Spinal cord (tissue), 10 donors: ENCODE measurements around the gene NTMT1. TPM values are rescaled to one million over a fixed set of nuclear protein-coding genes. Genes with fewer than 3 reads are reported as not detected.

Experiments
- DNase-seq, 6 donors: peaks; one replicate each; pipeline versions ENCODE4 v3.0.0 to v3.0.0-alpha.2; 2013 to 2015; ENCODE audit warnings: low spot score in 6 of 6, low read depth in 4 of 6
- H3K27ac ChIP-seq: one replicate; pipeline ENCODE4 v1.5.1; 2013; ENCODE audit warnings: low read depth, low read length, control low read depth
- H3K27me3 ChIP-seq: one replicate; pipeline ENCODE4 v1.6.1; 2013; ENCODE audit warnings: low read length; ENCODE audit not compliant: control insufficient read depth, insufficient read depth
- H3K36me3 ChIP-seq: one replicate; pipeline ENCODE4 v1.6.1; 2013; ENCODE audit warnings: low read length; ENCODE audit not compliant: control insufficient read depth, insufficient read depth
- H3K4me1 ChIP-seq: one replicate; pipeline ENCODE4 v1.6.1; 2013; ENCODE audit warnings: low read length; ENCODE audit not compliant: control insufficient read depth, insufficient read depth
- H3K4me3 ChIP-seq: one replicate; pipeline ENCODE4 v1.5.1; 2013; ENCODE audit warnings: low read depth, low read length, control low read depth
- H3K9me3 ChIP-seq: one replicate; pipeline ENCODE4 v1.6.1; 2013; ENCODE audit warnings: low read length; ENCODE audit not compliant: control insufficient read depth, insufficient read depth
- WGBS: methylation state at CpG from one replicate; pipeline ENCODE4 v1.1.5; 2013; ENCODE audit warnings: missing lambda C conversion rate; ENCODE audit not compliant: insufficient coverage; 5-methylcytosine and 5-hydroxymethylcytosine counted together
- long read RNA-seq, 4 donors: transcript quantifications; one replicate each; lab custom pipeline, GENCODE V29; 2026
- polyA plus RNA-seq, 2 donors: library from polyadenylated mRNA; unstranded; fragments of 120-200 nt; gene quantifications; one replicate each; pipeline ENCODE4 v1.2.1, GENCODE V29; 2013; ENCODE audit not compliant: insufficient read length in 2 of 2
- total RNA-seq, 2 donors: library from RNA; depleted of rRNA in 1 of 2; stranded (reverse); fragments of 120-200 nt in 1 of 2; fragments of >200 nt in 1 of 2; gene quantifications; one replicate each; pipeline versions ENCODE4 v1.2.3 to v1.2.4, GENCODE V29; 2013 to 2014
- donor health status: healthy.

NTMT1 gene
- 10 to 100 TPM; 15.9 to 26.0 TPM for total RNA-seq
- 10 to 100 TPM; 38.9 to 39.9 TPM for polyA plus RNA-seq
- long read RNA-seq, donor 1, transcript NTMT1-206 (4 exons, 576 nt) = minor isoform, 5 of 18 reads
- long read RNA-seq, donor 1, transcript NTMT1-203 (4 exons, 1,315 nt) = major isoform, 7 of 18 reads
- long read RNA-seq, donor 1, transcript NTMT1-202 (4 exons, 741 nt) = minor isoform, 5 of 18 reads
- long read RNA-seq, donor 1, partial matches to known transcripts = 0 of 18 reads
- long read RNA-seq, donor 1, other reads (novel, unspliced or antisense) = 0 of 18 reads
- long read RNA-seq, donor 2, partial matches to known transcripts = 0 of 4 reads
- long read RNA-seq, donor 2, other reads (novel, unspliced or antisense) = 0 of 4 reads
- long read RNA-seq, donor 3, transcript NTMT1-202 (4 exons, 741 nt) = major isoform, 6 of 15 reads
- long read RNA-seq, donor 3, transcript NTMT1-203 (4 exons, 1,315 nt) = major isoform, 6 of 15 reads
- long read RNA-seq, donor 3, partial matches to known transcripts = 0 of 15 reads
- long read RNA-seq, donor 3, other reads (novel, unspliced or antisense) = 0 of 15 reads
- long read RNA-seq, donor 4, transcript NTMT1-206 (4 exons, 576 nt) = minor isoform, 5 of 25 reads
- long read RNA-seq, donor 4, transcript NTMT1-203 (4 exons, 1,315 nt) = major isoform, 14 of 25 reads
- long read RNA-seq, donor 4, partial matches to known transcripts = 0 of 25 reads
- long read RNA-seq, donor 4, other reads (novel, unspliced or antisense) = 0 of 25 reads

GRCh38 chr9:129626079-129626624, at the start of gene NTMT1:
NTMT1 (plus strand) TSS chr9:129626163; CDS start chr9:129632704, 6,541 bp downstream.
- H3K9me3 ChIP-seq = no peaks in the 10 kb centered on the region
- H3K27me3 ChIP-seq = no peaks in the 10 kb centered on the region
- 0% methylated on average over 44 of the region's 55 CpGs for WGBS
- H3K36me3 ChIP-seq = peaks cover 17% of the 10 kb centered on the region
- DNase-seq = peak; percentile 72 to 95 (median 76)
- peaks cover 42% of the 10 kb centered on the region for H3K4me1 ChIP-seq
- peak within 1 kb of the TSS; percentile 90 for H3K27ac ChIP-seq
- H3K4me3 ChIP-seq = peak within 1 kb of the TSS; percentile 90

GRCh38 chr9:129576546-129577543, 49.1 kb upstream of the NTMT1 start:
- no peak overlapping the region for H3K27ac ChIP-seq
- H3K36me3 ChIP-seq = no peaks in the 10 kb centered on the region
- no peak for DNase-seq
- WGBS = 77% methylated on average over 32 of the region's 34 CpGs
- no peaks in the 10 kb centered on the region for H3K27me3 ChIP-seq
- no peak overlapping the region for H3K4me3 ChIP-seq
- H3K9me3 ChIP-seq = no peaks in the 10 kb centered on the region
- peaks cover 4% of the 10 kb centered on the region for H3K4me1 ChIP-seq

- Histone ChIP-seq H3K27ac (no peak overlapping the region), H3K4me1 (peaks cover 4% of the 10 kb centered on the region), H3K36me3 (no peaks in the 10 kb centered on the region), H3K27me3 (no peaks in the 10 kb centered on the region), H3K9me3 (no peaks in the 10 kb centered on the region), H3K4me3 (no peak overlapping the region)
- no peak for DNase-seq
- WGBS = 73% methylated on average over 3 of the region's 3 CpGs
Measured at GRCh38 chr9:129579294-129579693, 46.7 kb upstream of the NTMT1 start.

- Histone ChIP-seq H3K4me3 (no peak overlapping the region), H3K4me1 (peaks cover 4% of the 10 kb centered on the region), H3K27me3 (no peaks in the 10 kb centered on the region), H3K27ac (no peak overlapping the region), H3K36me3 (no peaks in the 10 kb centered on the region), H3K9me3 (no peaks in the 10 kb centered on the region)
- DNase-seq = no peak
- 87% methylated on average over 10 of the region's 11 CpGs for WGBS
Measured at GRCh38 chr9:129580211-129580915, 45.6 kb upstream of the NTMT1 start.

- Histone ChIP-seq H3K36me3 (no peaks in the 10 kb centered on the region), H3K27ac (no peak overlapping the region), H3K9me3 (no peaks in the 10 kb centered on the region), H3K4me3 (no peak overlapping the region), H3K4me1 (peaks cover 4% of the 10 kb centered on the region), H3K27me3 (no peaks in the 10 kb centered on the region)
- WGBS = 70% methylated on average over 4 of the region's 4 CpGs
- no peak for DNase-seq
Measured at GRCh38 chr9:129581505-129582189, 44.3 kb upstream of the NTMT1 start.

GRCh38 chr9:129582855-129583254, 43.1 kb upstream of the NTMT1 start:
- no peaks in the 10 kb centered on the region for H3K27me3 ChIP-seq
- WGBS = no CpG with 5 or more reads among the region's 3 CpGs
- no peaks in the 10 kb centered on the region for H3K9me3 ChIP-seq
- no peak overlapping the region for H3K27ac ChIP-seq
- no peak for DNase-seq
- no peak overlapping the region for H3K4me3 ChIP-seq
- no peaks in the 10 kb centered on the region for H3K36me3 ChIP-seq
- H3K4me1 ChIP-seq = peaks cover 5% of the 10 kb centered on the region

- no peaks in the 10 kb centered on the region for H3K36me3 ChIP-seq
- WGBS = 85% methylated on average over 8 of the region's 10 CpGs
- no peak overlapping the region for H3K27ac ChIP-seq
- peaks cover 5% of the 10 kb centered on the region for H3K4me1 ChIP-seq
- no peaks in the 10 kb centered on the region for H3K9me3 ChIP-seq
- DNase-seq = no peak
- H3K27me3 ChIP-seq = no peaks in the 10 kb centered on the region
- H3K4me3 ChIP-seq = no peak overlapping the region
Measured at GRCh38 chr9:129583308-129584038, 42.5 kb upstream of the NTMT1 start.

GRCh38 chr9:129584136-129584535, 41.8 kb upstream of the NTMT1 start:
- Histone ChIP-seq H3K9me3 (no peaks in the 10 kb centered on the region), H3K4me1 (peaks cover 5% of the 10 kb centered on the region), H3K4me3 (no peak overlapping the region), H3K36me3 (no peaks in the 10 kb centered on the region), H3K27me3 (no peaks in the 10 kb centered on the region), H3K27ac (no peak overlapping the region)
- peak in 2 of 6 donors; percentile 87 to 94 for DNase-seq
- 86% methylated on average over 1 of the region's 1 CpG for WGBS
